ENCODE measurements around the gene PDILT. TPM values are rescaled to one million over a fixed set of nuclear protein-coding genes. Genes with fewer than 3 reads are reported as not detected.

The PDILT gene
- total RNA-seq, 4 donors from 2014 or later = not detected

DNA sequence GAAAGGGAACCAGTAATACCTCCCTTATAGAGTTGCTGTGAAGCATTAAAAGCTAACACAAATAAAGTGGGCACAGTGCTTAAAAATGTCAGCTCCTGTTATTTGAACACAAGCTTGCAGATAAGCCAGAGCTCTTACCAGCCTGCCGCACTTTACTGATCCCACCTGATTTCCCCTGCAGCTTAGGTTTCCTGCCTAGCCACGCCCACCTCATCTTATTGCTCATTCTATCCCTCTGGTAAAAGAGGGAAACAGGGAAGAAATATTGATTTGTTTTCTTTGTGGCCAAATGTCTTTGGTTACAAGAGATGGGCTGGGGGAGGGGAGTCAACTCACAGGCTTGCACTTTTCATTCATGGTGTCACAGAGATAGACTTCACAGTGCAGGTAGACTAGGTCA, 67.6 kb downstream of the PDILT start:
- no peak for TF ChIP-seq EP300 (IDR thresholded peaks at IDR 0.05)
- TF ChIP-seq POLR2A (IDR thresholded peaks at IDR 0.05; ENCODE audit: low read depth) = no peak
- TF ChIP-seq, protein P1, sequence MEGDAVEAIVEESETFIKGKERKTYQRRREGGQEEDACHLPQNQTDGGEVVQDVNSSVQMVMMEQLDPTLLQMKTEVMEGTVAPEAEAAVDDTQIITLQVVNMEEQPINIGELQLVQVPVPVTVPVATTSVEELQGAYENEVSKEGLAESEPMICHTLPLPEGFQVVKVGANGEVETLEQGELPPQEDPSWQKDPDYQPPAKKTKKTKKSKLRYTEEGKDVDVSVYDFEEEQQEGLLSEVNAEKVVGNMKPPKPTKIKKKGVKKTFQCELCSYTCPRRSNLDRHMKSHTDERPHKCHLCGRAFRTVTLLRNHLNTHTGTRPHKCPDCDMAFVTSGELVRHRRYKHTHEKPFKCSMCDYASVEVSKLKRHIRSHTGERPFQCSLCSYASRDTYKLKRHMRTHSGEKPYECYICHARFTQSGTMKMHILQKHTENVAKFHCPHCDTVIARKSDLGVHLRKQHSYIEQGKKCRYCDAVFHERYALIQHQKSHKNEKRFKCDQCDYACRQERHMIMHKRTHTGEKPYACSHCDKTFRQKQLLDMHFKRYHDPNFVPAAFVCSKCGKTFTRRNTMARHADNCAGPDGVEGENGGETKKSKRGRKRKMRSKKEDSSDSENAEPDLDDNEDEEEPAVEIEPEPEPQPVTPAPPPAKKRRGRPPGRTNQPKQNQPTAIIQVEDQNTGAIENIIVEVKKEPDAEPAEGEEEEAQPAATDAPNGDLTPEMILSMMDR (IDR thresholded peaks at IDR 0.05) = no peak
- TF ChIP-seq POLR2AphosphoS5 (IDR thresholded peaks at IDR 0.05) = no peak
- H3K4me3 ChIP-seq = no peak overlapping the region
- H3K36me3 ChIP-seq = no peaks in the 10 kb centered on the region
- no peaks in the 10 kb centered on the region for H3K4me1 ChIP-seq
- DNase-seq (ENCODE audit: extremely low spot score) = no peak
- WGBS = 65% methylated on average over 2 of the region's 2 CpGs
- no peak overlapping the region for H3K27ac ChIP-seq (replicated peaks in 1 of 4)
- intact Hi-C loops (cut with DNase I) = no loop called here
- no peaks in the 10 kb centered on the region for H3K9me3 ChIP-seq
- peaks cover 0 to 17% (median 0%) of the 10 kb centered on the region in 4 donors for H3K27me3 ChIP-seq

DNA sequence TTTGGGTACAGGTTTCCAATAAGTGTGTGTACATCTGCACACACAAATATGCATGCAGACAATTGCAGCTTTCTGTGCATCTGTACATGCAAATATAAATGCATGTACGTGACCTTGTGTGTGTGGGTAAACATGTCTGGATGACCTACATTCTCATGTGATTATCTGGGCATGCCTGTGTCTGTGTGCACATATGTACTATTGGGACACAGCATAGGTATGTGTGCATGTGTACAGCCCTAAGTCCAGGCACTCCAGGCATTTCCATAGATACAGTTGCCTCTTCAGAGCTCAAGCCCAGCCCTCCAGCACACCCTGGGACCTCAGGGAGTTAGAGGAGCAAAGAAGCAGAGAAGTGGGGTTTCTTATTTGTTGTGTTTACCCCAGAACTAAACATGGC, 70.1 kb downstream of the PDILT start:
- Histone ChIP-seq H3K27me3 (peaks cover 0 to 17% (median 0%) of the 10 kb centered on the region in 4 donors), H3K27ac (replicated peaks in 1 of 4) (no peak overlapping the region), H3K4me3 (no peak overlapping the region), H3K36me3 (no peaks in the 10 kb centered on the region), H3K9me3 (no peaks in the 10 kb centered on the region), H3K4me1 (no peaks in the 10 kb centered on the region)
- TF ChIP-seq POLR2AphosphoS5 (IDR thresholded peaks at IDR 0.05) (no peak), EP300 (IDR thresholded peaks at IDR 0.05) (no peak), POLR2A (IDR thresholded peaks at IDR 0.05; ENCODE audit: low read depth) (no peak)
- TF ChIP-seq, protein P1 (IDR thresholded peaks at IDR 0.05) = no peak
- intact Hi-C loops (cut with DNase I) = no loop called here
- 78% methylated on average over 1 of the region's 1 CpG for WGBS
- no peak for DNase-seq (ENCODE audit: extremely low spot score)

DNA sequence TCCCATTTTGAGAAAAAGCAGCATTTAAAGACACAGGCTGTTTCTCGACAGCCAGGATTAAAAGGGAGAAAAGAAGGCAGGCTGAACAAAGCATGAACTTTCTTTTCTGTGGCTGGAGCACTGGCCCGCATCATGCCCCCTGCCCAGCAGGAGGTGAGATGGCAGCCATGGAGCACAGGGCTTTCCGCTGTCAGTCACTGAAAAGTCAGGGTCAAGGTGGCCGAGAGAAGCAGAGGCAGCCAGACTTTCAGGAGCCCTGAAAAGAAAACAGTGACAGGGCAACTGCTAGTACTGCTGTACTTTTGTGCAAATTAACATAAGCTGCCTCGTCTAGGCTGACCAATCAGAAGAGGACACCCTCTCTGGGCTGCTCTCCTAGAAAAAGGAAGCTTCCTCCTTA, 71.4 kb downstream of the PDILT start:
- TF ChIP-seq POLR2A (IDR thresholded peaks at IDR 0.05; ENCODE audit: low read depth) = no peak
- no peak for TF ChIP-seq POLR2AphosphoS5 (IDR thresholded peaks at IDR 0.05)
- Histone ChIP-seq H3K27me3 (peaks cover 0 to 13% (median 0%) of the 10 kb centered on the region in 4 donors), H3K4me1 (no peaks in the 10 kb centered on the region), H3K4me3 (no peak overlapping the region), H3K27ac (replicated peaks in 1 of 4) (no peak overlapping the region), H3K36me3 (no peaks in the 10 kb centered on the region), H3K9me3 (no peaks in the 10 kb centered on the region)
- intact Hi-C loops (cut with DNase I) = no loop called here
- WGBS = 53% methylated on average over 5 of the region's 5 CpGs
- no peak for DNase-seq (ENCODE audit: extremely low spot score)

DNA sequence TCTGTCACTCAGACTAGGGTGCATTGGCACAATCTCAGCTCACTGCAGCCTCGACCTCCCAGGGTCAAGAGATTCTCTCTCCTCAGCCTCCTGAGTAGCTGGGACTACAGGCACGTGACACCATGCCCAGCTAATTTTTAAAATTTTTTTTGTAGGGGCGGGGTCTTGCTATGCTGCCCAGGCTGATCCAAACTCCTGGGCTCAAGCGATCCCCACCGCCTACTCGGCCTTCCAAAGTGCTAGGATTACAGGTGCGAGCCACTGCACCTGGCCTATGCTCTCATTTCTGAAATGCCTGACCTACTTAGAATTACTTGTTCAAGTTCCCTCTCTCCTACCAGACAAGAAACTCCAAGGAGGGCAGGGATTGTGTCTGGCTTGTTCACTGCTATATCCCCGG, 72.1 kb downstream of the PDILT start:
- intact Hi-C loops (cut with DNase I) = no loop called here
- no peak overlapping the region for H3K4me3 ChIP-seq
- no peak for DNase-seq (ENCODE audit: extremely low spot score)
- 83% methylated on average over 8 of the region's 8 CpGs for WGBS
- no peak overlapping the region for H3K27ac ChIP-seq (replicated peaks in 1 of 4)
- TF ChIP-seq POLR2A (IDR thresholded peaks at IDR 0.05; ENCODE audit: low read depth) (no peak), EP300 (IDR thresholded peaks at IDR 0.05) (no peak), POLR2AphosphoS5 (IDR thresholded peaks at IDR 0.05) (no peak)
- TF ChIP-seq, protein P1 (IDR thresholded peaks at IDR 0.05) = no peak
- H3K4me1 ChIP-seq = no peaks in the 10 kb centered on the region
- H3K9me3 ChIP-seq = no peaks in the 10 kb centered on the region
- H3K27me3 ChIP-seq = peaks cover 0 to 8% (median 0%) of the 10 kb centered on the region in 4 donors
- H3K36me3 ChIP-seq = no peaks in the 10 kb centered on the region

DNA sequence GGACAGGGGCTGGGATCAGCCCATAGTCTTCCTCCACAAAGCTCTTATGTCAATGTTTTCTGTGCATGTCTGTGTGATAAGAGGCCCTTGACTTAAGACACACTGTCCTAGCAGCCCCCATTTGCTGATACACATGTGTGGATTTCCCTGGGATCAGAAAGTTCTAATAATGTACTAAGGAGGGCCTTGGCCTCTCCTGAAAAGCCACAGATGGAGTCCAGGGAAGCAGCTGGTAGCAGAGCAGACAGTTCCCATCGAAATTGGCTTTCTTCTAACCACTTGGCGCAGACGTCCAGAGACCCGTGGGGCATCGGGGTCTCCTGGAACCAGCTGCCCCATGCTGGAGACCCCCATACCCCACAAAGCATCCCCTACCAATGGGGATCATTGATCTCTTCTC, 72.9 kb downstream of the PDILT start:
- no CpG with 5 or more reads among the region's 5 CpGs for WGBS
- no peak overlapping the region for H3K27ac ChIP-seq (replicated peaks in 1 of 4)
- intact Hi-C loops (cut with DNase I) = no loop called here
- H3K36me3 ChIP-seq = no peaks in the 10 kb centered on the region
- H3K27me3 ChIP-seq = peaks cover 0 to 3% (median 0%) of the 10 kb centered on the region in 4 donors
- no peak for DNase-seq (ENCODE audit: extremely low spot score)
- H3K4me1 ChIP-seq = no peaks in the 10 kb centered on the region
- H3K4me3 ChIP-seq = no peak overlapping the region
- TF ChIP-seq POLR2A (IDR thresholded peaks at IDR 0.05; ENCODE audit: low read depth) = no peak
- TF ChIP-seq EP300 (IDR thresholded peaks at IDR 0.05) = no peak
- no peak for TF ChIP-seq POLR2AphosphoS5 (IDR thresholded peaks at IDR 0.05)
- TF ChIP-seq, protein P1 (IDR thresholded peaks at IDR 0.05) = no peak
- no peaks in the 10 kb centered on the region for H3K9me3 ChIP-seq

All from esophagus muscularis mucosa (tissue), 4 donors.